ENCODE data around the gene DEGS2.

The DEGS2 gene

DNA sequence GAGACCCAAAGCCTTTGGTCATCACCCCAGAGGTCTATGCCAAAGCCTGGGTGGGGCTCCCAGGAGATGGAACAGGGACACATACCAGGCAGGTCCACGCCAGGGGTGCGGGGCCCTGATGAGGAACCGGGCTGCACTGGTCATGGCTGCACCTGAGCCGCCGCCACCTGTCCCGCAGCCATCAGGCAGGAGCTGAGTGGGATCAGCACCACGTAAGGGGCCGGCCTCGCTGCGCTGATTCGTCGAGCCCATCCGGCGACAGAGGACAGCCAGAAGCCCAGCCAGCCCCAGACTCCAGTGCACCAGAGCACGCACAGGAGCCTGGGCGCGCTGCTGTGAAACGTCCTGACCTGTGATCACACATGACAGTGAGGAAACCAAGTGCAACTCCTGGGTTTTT is 15.9 kb downstream of the DEGS2 start:
- H3K9me3 Mint-ChIP-seq = no peaks in the 10 kb centered on the region
- no peak for DNase-seq
- peaks cover 18% of the 10 kb centered on the region for H3K4me1 Mint-ChIP-seq
- no peaks in the 10 kb centered on the region for H3K27me3 Mint-ChIP-seq (ENCODE audit: low read depth, poor library complexity)
- no peak overlapping the region for H3K4me3 Mint-ChIP-seq
- TF ChIP-seq, protein P1, sequence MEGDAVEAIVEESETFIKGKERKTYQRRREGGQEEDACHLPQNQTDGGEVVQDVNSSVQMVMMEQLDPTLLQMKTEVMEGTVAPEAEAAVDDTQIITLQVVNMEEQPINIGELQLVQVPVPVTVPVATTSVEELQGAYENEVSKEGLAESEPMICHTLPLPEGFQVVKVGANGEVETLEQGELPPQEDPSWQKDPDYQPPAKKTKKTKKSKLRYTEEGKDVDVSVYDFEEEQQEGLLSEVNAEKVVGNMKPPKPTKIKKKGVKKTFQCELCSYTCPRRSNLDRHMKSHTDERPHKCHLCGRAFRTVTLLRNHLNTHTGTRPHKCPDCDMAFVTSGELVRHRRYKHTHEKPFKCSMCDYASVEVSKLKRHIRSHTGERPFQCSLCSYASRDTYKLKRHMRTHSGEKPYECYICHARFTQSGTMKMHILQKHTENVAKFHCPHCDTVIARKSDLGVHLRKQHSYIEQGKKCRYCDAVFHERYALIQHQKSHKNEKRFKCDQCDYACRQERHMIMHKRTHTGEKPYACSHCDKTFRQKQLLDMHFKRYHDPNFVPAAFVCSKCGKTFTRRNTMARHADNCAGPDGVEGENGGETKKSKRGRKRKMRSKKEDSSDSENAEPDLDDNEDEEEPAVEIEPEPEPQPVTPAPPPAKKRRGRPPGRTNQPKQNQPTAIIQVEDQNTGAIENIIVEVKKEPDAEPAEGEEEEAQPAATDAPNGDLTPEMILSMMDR (IDR thresholded peaks at IDR 0.05) = no peak
- peaks cover 7% of the 10 kb centered on the region for H3K36me3 Mint-ChIP-seq (ENCODE audit: low read depth)
- no peak overlapping the region for H3K27ac Mint-ChIP-seq

DNA sequence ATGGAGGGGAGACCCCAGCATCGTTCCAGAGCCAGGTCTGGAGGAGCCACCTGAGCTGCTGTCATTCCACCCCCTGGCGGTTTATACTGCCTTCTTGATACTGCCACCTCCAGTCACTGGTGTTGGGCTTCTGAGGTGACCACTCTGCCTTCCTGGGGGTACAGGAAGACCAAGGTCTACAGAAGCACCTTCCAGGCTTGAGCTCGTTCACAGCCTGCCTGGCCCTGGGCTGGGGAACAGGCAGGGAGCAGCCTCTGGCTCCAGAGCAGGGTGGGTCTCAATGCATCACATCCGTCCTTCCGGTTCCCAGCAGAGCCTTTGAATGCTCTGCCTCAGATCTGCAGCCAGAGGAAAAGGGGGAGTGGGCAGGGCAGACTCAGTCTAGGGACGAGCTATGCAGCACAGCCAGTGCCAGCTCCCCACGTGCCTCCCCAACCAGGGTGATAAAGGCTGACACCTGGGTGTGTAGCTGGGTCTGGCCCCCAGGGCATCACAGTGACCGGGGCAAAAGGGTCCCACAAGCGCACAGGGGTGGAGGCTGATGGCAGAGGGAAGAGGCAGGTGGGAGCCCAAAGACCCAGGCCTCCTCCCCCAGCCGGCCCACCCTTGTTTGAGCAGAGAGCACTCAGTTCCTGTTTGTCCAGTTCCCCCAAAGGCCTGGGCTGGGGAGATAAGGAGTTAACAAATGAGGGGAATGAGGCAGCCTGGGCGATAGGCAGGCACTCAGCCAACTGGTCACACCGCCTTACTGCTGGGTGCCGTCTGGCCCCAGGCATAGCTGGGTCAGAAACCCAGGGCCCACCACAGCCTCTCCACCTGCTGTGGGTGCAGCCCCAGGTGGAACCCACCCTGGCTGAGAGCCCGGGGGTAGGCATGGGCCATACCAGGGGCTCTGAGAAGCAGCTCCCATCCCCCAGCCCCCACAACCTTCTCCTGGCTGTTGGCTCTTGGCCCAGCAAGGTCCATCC is 17.1 kb downstream of the DEGS2 start:
- no peak for DNase-seq
- TF ChIP-seq, protein P1 (IDR thresholded peaks at IDR 0.05) = no peak
- H3K27me3 Mint-ChIP-seq (ENCODE audit: low read depth, poor library complexity) = no peaks in the 10 kb centered on the region
- H3K4me3 Mint-ChIP-seq = no peak overlapping the region
- H3K9me3 Mint-ChIP-seq = no peaks in the 10 kb centered on the region
- H3K4me1 Mint-ChIP-seq = peaks cover 18% of the 10 kb centered on the region
- H3K36me3 Mint-ChIP-seq (ENCODE audit: low read depth) = peaks cover 11% of the 10 kb centered on the region
- no peak overlapping the region for H3K27ac Mint-ChIP-seq

DNA sequence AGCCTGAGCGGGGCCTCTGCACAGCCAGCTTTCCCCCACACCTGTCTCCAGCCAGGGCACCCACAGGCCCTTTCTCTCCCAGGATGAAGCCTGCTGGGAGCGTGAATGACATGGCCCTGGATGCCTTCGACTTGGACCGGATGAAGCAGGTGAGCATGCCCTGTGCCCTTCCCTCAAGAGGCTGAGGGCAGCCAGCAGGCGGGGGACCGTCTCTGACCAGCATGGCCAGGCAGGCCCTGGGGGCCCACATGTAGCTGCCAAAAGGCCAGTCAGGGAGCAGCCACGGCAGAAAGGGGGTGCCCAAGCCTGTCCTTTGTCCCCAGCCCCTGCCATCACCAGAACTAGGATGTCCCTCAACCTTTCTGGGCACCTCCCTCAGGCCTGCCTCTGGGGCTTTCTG is 18.3 kb downstream of the DEGS2 start:
- Mint-ChIP-seq H3K36me3 (ENCODE audit: low read depth) (peaks cover 11% of the 10 kb centered on the region), H3K9me3 (no peaks in the 10 kb centered on the region), H3K4me1 (peaks cover 18% of the 10 kb centered on the region), H3K27me3 (ENCODE audit: low read depth, poor library complexity) (no peaks in the 10 kb centered on the region), H3K4me3 (no peak overlapping the region), H3K27ac (peak overlapping the region; percentile 32)
- no peak for DNase-seq
- TF ChIP-seq, protein P1 (IDR thresholded peaks at IDR 0.05) = no peak

DNA sequence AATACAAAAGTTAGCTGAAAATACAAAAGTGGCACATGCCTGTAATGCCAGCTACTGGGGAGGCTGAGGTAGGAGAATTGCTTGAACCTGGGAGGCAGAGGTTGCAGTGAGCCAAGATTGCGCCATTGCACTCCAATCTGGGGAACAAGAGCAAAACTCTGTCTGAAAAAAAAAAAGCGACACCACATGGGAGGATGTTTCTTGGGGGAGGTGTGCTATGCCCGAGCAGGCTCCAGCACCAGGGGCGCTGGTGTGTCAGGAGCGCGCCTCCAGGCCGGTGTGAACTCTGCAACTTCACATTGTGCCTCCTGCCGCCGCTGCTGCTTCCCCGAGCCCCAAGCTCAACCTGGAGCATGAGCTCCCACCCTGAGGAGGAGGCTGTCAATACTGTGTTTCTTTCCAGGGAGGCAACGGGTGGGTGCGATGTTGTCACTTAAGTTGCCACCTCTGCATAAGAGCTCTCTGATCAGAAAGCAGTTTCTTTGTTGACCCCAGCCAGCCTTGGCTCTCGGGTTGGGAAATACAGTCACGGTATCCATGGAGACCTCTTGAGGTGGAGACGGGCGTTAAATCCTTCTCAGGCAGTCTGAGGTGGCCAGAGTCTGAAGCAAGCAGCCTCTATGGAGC is 18.9 kb downstream of the DEGS2 start:
- Mint-ChIP-seq H3K4me1 (peaks cover 18% of the 10 kb centered on the region), H3K27ac (peak overlapping the region; percentile 32)
- TF ChIP-seq, protein P1 (IDR thresholded peaks at IDR 0.05) = peak; percentile 47

DNA sequence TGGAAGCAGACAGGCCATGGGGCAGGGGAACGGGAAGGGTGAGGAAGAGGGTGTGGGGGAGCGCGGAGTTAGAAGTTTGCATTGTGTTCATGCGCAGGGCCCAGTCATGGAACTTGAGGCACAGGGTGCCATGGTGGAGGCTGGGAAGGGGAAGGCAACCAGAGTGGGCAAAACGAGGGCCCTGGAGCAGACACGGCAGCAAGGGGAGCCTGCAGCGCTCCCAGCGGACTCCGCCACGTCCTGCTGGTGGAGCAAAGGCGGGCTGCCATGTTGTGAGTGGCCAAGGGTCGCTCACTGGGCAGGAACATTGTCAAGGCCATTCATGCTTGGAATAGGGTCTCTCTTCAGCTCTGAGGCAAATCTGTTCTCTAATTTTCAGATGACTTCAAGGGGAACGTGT is 20.5 kb downstream of the DEGS2 start:
- Mint-ChIP-seq H3K9me3 (no peaks in the 10 kb centered on the region), H3K27ac (peak overlapping the region; percentile 83), H3K36me3 (ENCODE audit: low read depth) (peaks cover 16% of the 10 kb centered on the region), H3K4me3 (no peak overlapping the region), H3K27me3 (ENCODE audit: low read depth, poor library complexity) (peaks cover 3% of the 10 kb centered on the region), H3K4me1 (peaks cover 18% of the 10 kb centered on the region)
- DNase-seq = no peak
- TF ChIP-seq, protein P1 (IDR thresholded peaks at IDR 0.05) = no peak

More for the DNA sequence above, 18.9 kb downstream of the DEGS2 start:
- Mint-ChIP-seq H3K9me3 (no peaks in the 10 kb centered on the region), H3K4me3 (no peak overlapping the region), H3K36me3 (ENCODE audit: low read depth) (peaks cover 11% of the 10 kb centered on the region), H3K27me3 (ENCODE audit: low read depth, poor library complexity) (no peaks in the 10 kb centered on the region)
- peak; percentile 63 for DNase-seq

Measured in nephron progenitor cell (in vitro differentiated cells).